ENCODE results near the gene GPD2.

Gene GPD2

GRCh38 chr2:156539086-156539860, 103.1 kb downstream of the GPD2 start:
- DNase-seq = no peak

- DNase-seq = no peak
Observed at GRCh38 chr2:156540706-156541105, 104.5 kb downstream of the GPD2 start.

GRCh38 chr2:156541229-156541628, 105.0 kb downstream of the GPD2 start:
- DNase-seq = no peak

- no peak for DNase-seq
Observed at GRCh38 chr2:156541706-156542105, 105.5 kb downstream of the GPD2 start.

- no peak for DNase-seq
Observed at GRCh38 chr2:156548413-156548812, 112.2 kb downstream of the GPD2 start.

- no peak for DNase-seq
Observed at GRCh38 chr2:156553714-156554442, 117.7 kb downstream of the GPD2 start.

- DNase-seq = no peak
Observed at GRCh38 chr2:156561326-156561725, 125.1 kb downstream of the GPD2 start.

- peak; percentile 71 for DNase-seq
Observed at GRCh38 chr2:156562124-156562523, 125.9 kb downstream of the GPD2 start.

- DNase-seq = no peak
Observed at GRCh38 chr2:156563994-156564753, 128.0 kb downstream of the GPD2 start.

GRCh38 chr2:156565066-156565710, 129.0 kb downstream of the GPD2 start:
- no peak for DNase-seq

GRCh38 chr2:156573710-156574109, 137.5 kb downstream of the GPD2 start:
- no peak for DNase-seq

GRCh38 chr2:156574112-156574511, 137.9 kb downstream of the GPD2 start:
- no peak for DNase-seq

- no peak for DNase-seq
Observed at GRCh38 chr2:156576005-156576404, 139.8 kb downstream of the GPD2 start.

- DNase-seq = peak; percentile 9
Observed at GRCh38 chr2:156580501-156580900, 144.3 kb downstream of the GPD2 start.

- no peak for DNase-seq
Observed at GRCh38 chr2:156581280-156581679, 145.1 kb downstream of the GPD2 start.

GRCh38 chr2:156585457-156585856, 149.3 kb downstream of the GPD2 start:
- DNase-seq = no peak

GRCh38 chr2:156586621-156587020, 150.4 kb downstream of the GPD2 start:
- DNase-seq = no peak

GRCh38 chr2:156589381-156590079, 153.4 kb downstream of the GPD2 start:
- peak; percentile 42 for DNase-seq

GRCh38 chr2:156590085-156590739, 154.0 kb downstream of the GPD2 start:
- DNase-seq = no peak

GRCh38 chr2:156592809-156593593, 156.8 kb downstream of the GPD2 start:
- DNase-seq = no peak

- no peak for DNase-seq
Observed at GRCh38 chr2:156593594-156593921, 157.4 kb downstream of the GPD2 start.

Data from NCI-H69 (cell line).